ENCODE results near the gene SLC1A2.

Gene SLC1A2

DNA sequence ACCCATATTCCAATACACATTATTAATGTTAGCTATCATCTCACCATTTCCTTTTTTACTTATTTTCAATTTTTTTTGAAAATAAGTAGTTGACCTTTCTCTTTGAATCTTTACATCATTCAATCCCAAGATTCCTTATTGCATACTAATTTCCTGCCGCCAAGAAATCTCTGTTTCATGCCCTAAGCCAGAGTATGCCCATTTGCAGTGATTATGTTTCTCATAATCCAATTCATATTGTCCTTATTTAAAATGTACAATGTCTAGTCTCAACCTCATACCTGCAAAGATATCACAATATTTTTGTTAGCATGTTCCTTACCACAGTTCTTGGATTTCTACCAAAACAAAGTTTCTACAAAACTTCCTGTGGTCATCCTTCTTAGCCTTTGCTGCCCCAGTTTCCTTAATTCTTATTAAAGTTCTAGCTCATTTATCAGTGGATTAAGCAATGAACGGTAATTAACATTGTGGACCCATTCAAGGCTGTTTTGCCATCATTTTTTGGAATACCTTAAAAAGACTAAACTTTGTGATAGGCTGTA, 205.1 kb downstream of the SLC1A2 start:
- DNase-seq, result no peak

DNA sequence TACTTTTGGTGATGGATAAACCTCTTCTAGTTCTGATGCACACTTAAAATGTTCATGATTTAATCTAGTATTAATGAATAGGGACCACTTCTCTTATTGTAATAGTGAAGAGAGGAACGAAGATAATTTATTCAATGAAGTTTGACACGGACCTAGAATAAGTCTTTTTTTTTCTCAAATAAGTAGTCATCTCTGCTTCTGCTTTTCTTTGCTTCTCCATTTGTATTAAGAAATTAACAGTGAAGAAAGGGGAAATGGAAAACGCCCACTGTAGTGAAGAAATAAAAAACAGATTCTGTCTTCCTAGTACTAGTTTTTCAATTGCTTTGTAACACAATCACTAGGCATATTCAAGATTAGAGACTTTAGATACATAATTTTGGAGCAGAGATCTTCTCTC, 207.4 kb downstream of the SLC1A2 start:
- no peak for DNase-seq

DNA sequence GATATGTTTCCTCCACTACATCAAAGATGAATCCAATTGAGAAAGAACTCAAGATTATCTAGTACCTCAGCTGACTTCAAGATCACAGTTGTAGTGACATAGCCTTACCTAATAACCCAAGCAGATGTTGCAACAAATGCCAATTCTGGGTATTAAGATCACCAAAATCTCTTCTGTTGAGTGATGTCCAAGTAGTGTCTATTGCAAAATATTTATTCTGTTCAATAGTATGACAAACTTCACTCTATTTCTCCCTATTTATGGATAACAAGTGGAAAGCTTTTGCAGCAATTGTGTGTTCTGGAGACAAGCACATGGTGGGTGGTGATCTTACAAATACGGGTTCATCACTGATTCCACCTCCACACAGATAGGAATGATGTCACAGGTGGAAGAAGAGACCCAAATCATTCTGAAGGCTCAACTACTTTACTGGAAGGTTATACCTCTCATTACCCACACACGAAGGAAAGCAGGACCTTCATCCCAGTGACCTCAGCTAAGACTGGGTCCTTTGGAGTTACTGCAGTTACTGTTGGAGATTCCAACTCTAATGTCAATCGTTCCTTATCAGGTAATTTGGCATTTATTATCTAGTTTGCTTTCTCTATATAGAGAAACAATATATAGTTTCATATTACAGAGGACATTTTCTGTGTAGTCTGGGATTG, 208.3 kb downstream of the SLC1A2 start:
- DNase-seq, result no peak

DNA sequence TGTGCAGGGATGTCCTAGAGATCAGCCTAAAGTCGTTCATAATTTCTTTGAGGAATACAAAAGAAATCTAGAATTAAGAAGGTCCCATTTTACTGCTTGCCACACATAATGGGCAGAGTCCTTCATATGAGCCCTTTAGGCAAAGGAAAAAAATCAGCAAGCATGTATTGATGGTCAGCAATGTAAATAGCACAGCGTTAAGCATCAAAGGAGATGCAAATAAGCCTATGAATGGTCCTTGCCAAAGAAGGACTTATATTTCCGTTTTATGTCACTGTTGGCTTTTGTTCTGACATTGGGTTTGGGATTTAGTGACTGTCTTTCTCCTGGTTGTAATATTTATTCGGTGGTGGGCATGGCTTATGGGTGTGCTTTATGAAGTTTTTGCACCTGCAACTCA, 210.6 kb downstream of the SLC1A2 start:
- DNase-seq, result no peak

DNA sequence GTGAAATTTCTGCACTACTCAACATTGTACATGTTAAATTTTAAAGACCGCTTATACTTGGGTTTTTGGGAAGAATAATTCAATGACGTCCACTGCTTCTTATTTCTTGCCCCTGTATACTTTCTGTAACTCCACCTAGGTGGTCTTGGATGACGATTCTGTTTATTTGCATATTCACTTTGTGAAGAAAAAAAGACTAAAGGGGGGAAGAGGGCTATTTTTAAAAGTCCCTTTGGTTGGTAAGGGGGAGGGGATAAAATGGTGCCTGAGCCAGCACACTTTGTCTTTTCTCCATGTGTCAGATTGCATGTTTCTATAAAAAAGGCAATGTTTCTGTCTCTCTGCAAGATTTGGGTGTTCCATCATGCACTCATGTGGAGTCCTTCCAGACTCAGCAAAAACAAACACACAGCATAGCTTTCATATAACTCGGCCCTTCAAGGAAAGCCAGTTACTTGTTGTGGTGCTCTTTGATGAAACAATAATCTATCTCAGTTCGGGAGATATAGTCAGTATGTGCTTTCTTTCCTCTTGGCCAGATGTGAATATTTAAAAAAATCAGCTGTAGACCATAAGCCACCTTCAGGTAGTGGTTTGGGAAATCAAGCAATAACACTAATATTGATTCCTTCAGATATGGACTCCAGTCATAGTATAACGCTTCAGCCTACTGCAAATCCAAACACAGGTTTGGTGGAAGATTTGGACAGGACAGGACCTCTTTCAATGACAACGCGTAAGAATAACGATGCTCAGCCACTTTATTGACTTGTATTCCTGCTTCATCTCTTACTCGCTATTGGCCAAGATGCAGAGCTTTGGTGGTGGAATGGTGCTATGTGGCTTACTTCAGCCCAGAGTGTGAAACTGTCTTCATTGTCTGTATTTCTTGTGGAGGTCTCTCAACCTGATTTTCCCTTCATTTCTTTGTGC, 211.6 kb downstream of the SLC1A2 start:
- no peak for DNase-seq

DNA sequence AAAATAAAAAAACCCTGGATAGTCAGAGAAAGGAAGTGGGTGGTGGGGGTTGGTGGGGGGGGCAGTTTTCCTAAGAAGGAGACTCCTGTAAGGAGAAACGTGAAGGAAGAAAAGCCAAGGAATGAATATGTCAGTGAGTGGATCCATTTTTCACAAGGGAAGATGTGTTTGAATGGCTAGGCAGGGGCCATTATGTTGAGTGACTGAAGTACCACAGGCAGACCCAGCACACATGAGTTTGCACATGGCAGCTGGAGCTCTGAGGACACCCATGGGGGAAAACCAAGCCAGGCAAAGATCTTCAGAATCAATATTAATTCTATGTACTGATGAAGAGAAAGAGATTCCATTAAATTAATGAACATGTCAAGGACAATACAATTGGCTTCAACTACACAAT, 212.7 kb downstream of the SLC1A2 start:
- DNase-seq, result no peak

DNA sequence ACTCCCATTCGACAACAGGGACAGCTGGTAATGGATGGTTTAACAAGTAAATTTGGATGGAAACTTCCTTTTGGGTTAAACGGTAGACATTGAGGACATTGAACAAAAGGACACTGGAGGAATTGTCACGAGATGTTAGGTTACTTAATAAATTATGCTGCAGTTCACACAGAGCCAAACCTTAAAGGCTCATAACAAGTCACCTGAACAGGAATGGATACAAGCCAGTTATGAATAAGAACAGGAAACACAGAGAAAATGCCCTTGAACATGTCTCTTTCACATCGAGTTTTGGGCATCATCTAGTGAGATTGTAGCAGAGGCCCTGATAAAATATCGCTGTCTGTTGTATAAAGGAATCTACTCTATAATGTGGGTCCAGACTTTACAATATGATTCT, 214.7 kb downstream of the SLC1A2 start:
- DNase-seq, result no peak

All from CD4-positive, alpha-beta T cell treated with Interleukin-21 for 1 hour (primary cell).